Calu3 (cell line): ENCODE data around the gene MNT. TPM values are rescaled to one million over a fixed set of nuclear protein-coding genes. Genes with fewer than 3 reads are reported as not detected.
A peak's percentile ranks its signal among the peaks of the same experiment; 100 is the strongest.

ENCODE experiments used
- BruUV-seq: library from RNA; stranded (reverse); fragments of 400-500 nt; replicated peaks from 2 replicates; lab custom pipeline; 2021; lab: Mats Ljungman, UMichigan
- CTCF ChIA-PET: fragments of 300-600 bp; sonication (Branson Sonifier 250); formaldehyde crosslinking; loops from one replicate; lab custom pipeline; 2022; ENCODE audit warnings: antibody characterized with exemption; lab: Charles Lee
- DNase-seq: peaks from one replicate; pipeline ENCODE4 v3.0.0; 2022
- H3K27ac Mint-ChIP-seq: one replicate; pipeline ENCODE4 v1.8.0; 2022; ENCODE audit warnings: mixed read lengths; ENCODE audit not compliant: unreplicated experiment
- H3K27me3 Mint-ChIP-seq: one replicate; pipeline ENCODE4 v1.8.0; 2022; ENCODE audit warnings: mixed read lengths; ENCODE audit not compliant: unreplicated experiment
- H3K36me3 Mint-ChIP-seq: one replicate; pipeline ENCODE4 v1.8.0; 2022; ENCODE audit warnings: mild to moderate bottlenecking, moderate library complexity, mixed read lengths; ENCODE audit not compliant: insufficient read depth, unreplicated experiment
- H3K4me1 Mint-ChIP-seq: one replicate; pipeline ENCODE4 v1.8.0; 2022; ENCODE audit warnings: mild to moderate bottlenecking, low read depth, mixed read lengths; ENCODE audit not compliant: unreplicated experiment
- H3K4me3 Mint-ChIP-seq: one replicate; pipeline ENCODE4 v1.8.0; 2022; ENCODE audit warnings: mild to moderate bottlenecking, low read depth, moderate library complexity, mixed read lengths; ENCODE audit not compliant: unreplicated experiment
- H3K9me3 Mint-ChIP-seq: one replicate; pipeline ENCODE4 v1.8.0; 2022; ENCODE audit warnings: low read depth, mixed read lengths; ENCODE audit not compliant: unreplicated experiment
- CTCF ChIP-seq: fragments of 200-600 bp; IDR thresholded peaks from one replicate; pipeline ENCODE4 v1.8.0; 2022; ENCODE audit warnings: antibody characterized with exemption; ENCODE audit not compliant: unreplicated experiment
- intact Hi-C: fragments of 100-400 bp; cut with micrococcal nuclease; formaldehyde crosslinking; loops from one replicate; pipeline ENCODE4 v1.10.0; 2022; ENCODE audit not compliant: unreplicated experiment
- total RNA-seq: library from RNA; stranded (reverse); gene quantifications from 2 replicates; pipeline ENCODE4 v1.2.3, GENCODE V29; 2022

Gene MNT
- total RNA-seq, 1 experiment from 2014 or later, result 32.1 TPM

- H3K27me3 Mint-ChIP-seq, result no peaks in the 10 kb centered on the region
- H3K4me3 Mint-ChIP-seq, result peak overlapping the region; percentile 94
- intact Hi-C loops, result no loop called here
- H3K27ac Mint-ChIP-seq, result no peak overlapping the region
- no TSS peak for BruUV-seq
- H3K9me3 Mint-ChIP-seq, result no peaks in the 10 kb centered on the region
- H3K36me3 Mint-ChIP-seq, result peaks cover 63% of the 10 kb centered on the region
- H3K4me1 Mint-ChIP-seq, result peaks cover 38% of the 10 kb centered on the region
- no peak for TF ChIP-seq CTCF
- CTCF ChIA-PET, result no interaction called here
- DNase-seq, result no peak
These were observed 2.2 kb upstream of the MNT start for GRCh38 chr17:2403044-2403443.

- Mint-ChIP-seq H3K9me3 (no peaks in the 10 kb centered on the region), H3K27me3 (no peaks in the 10 kb centered on the region), H3K27ac (no peak overlapping the region), H3K4me3 (peak overlapping the region; percentile 94), H3K4me1 (peaks cover 39% of the 10 kb centered on the region), H3K36me3 (peaks cover 68% of the 10 kb centered on the region)
- no peak for TF ChIP-seq CTCF
- no peak for DNase-seq
- BruUV-seq, result TSS peak; percentile 22
- intact Hi-C loops, result no loop called here
- CTCF ChIA-PET, result interaction anchor here (1.4 kb wide), 1 partner anchor 8 kb away, joined by 4 read pairs; no protein-coding TSS in a partner anchor
These were observed 1.7 kb upstream of the MNT start for GRCh38 chr17:2402544-2402943.

- H3K36me3 Mint-ChIP-seq, result peaks cover 71% of the 10 kb centered on the region
- CTCF ChIA-PET, result interaction anchor here (1.0 to 1.4 kb wide), 3 partner anchors 9 to 14 kb away, joined by 4 to 6 read pairs (median 4); no protein-coding TSS in a partner anchor
- H3K27ac Mint-ChIP-seq, result peak overlapping the region; percentile 57
- no TSS peak for BruUV-seq
- peaks cover 39% of the 10 kb centered on the region for H3K4me1 Mint-ChIP-seq
- intact Hi-C loops, result no loop called here
- no peak for TF ChIP-seq CTCF
- peak; percentile 98 for DNase-seq
- peak overlapping the region; percentile 94 for H3K4me3 Mint-ChIP-seq
- no peaks in the 10 kb centered on the region for H3K9me3 Mint-ChIP-seq
- no peaks in the 10 kb centered on the region for H3K27me3 Mint-ChIP-seq
These were observed 764 bp upstream of the MNT start for GRCh38 chr17:2401426-2402221.

GRCh38 chr17:2400474-2400866, 390 bp downstream of the MNT start:
- no peaks in the 10 kb centered on the region for H3K27me3 Mint-ChIP-seq
- peaks cover 79% of the 10 kb centered on the region for H3K36me3 Mint-ChIP-seq
- peak overlapping the region; percentile 94 for H3K4me3 Mint-ChIP-seq
- no peak for TF ChIP-seq CTCF
- H3K27ac Mint-ChIP-seq, result peak overlapping the region; percentile 57
- H3K4me1 Mint-ChIP-seq, result peaks cover 36% of the 10 kb centered on the region
- H3K9me3 Mint-ChIP-seq, result no peaks in the 10 kb centered on the region
- CTCF ChIA-PET, result no interaction called here
- BruUV-seq, result TSS peak; percentile 64
- peak; percentile 45 for DNase-seq
- intact Hi-C loops, result no loop called here
